GM12878 (cell line): ENCODE measurements around the gene TRAF7. TPM values are rescaled to one million over a fixed set of nuclear protein-coding genes. Genes with fewer than 3 reads are reported as not detected.

Source experiments
- CHD1 ChIP-seq: IDR thresholded peaks from 2 replicates; pipeline ENCODE4 v1.6.1; 2012; ENCODE audit warnings: low read depth, low read length, improper control_type of control experiment
- CUX1 ChIP-seq: IDR thresholded peaks from 2 replicates; pipeline ENCODE4 v1.6.1; 2012; ENCODE audit warnings: improper control_type of control experiment, low read depth, low read length; ENCODE audit not compliant: insufficient replicate concordance
- DPF2 ChIP-seq: fragments of 450-650 bp; IDR thresholded peaks from 2 replicates; pipeline ENCODE4 v1.6.1; 2017; ENCODE audit warnings: mild to moderate bottlenecking
- EZH2 ChIP-seq: IDR thresholded peaks from 2 replicates; pipeline ENCODE4 v1.6.1; 2012; ENCODE audit warnings: low read depth, mild to moderate bottlenecking, control low read depth, inconsistent platforms, low read length, borderline replicate concordance; ENCODE audit not compliant: control insufficient read depth
- FOS ChIP-seq: IDR thresholded peaks from 3 replicates; pipeline ENCODE4 v1.6.1; 2011; ENCODE audit warnings: borderline replicate concordance; ENCODE audit not compliant: insufficient read length; ENCODE audit errors: extremely low read depth
- GATAD2B ChIP-seq: fragments of 450-650 bp; conservative IDR thresholded peaks from 2 replicates; pipeline ENCODE4 v1.6.1; 2017; ENCODE audit warnings: low read depth, mild to moderate bottlenecking, moderate library complexity
- IRF3 ChIP-seq: fragments of 450-650 bp; IDR thresholded peaks from 2 replicates; pipeline ENCODE4 v1.6.1; 2014; ENCODE audit warnings: mild to moderate bottlenecking
- MYC ChIP-seq: IDR thresholded peaks from 2 replicates; pipeline ENCODE4 v1.6.1; 2011; ENCODE audit warnings: mild to moderate bottlenecking, low read length, moderate library complexity, inconsistent platforms; ENCODE audit not compliant: insufficient read depth, insufficient replicate concordance, insufficient read length, severe bottlenecking
- NR2C1 ChIP-seq: fragments of 450-650 bp; IDR thresholded peaks from 2 replicates; pipeline ENCODE4 v1.6.1; 2017; ENCODE audit warnings: antibody characterized with exemption, mild to moderate bottlenecking, moderate library complexity
- NR2C2 ChIP-seq: IDR thresholded peaks from 2 replicates; pipeline ENCODE4 v1.6.1; 2011; ENCODE audit warnings: borderline replicate concordance, low read depth; ENCODE audit not compliant: control insufficient read depth, insufficient read length
- PBX3 ChIP-seq: IDR thresholded peaks from 2 replicates; pipeline ENCODE4 v1.6.1; 2011; ENCODE audit warnings: mild to moderate bottlenecking, low read depth, low read length, moderate library complexity; ENCODE audit not compliant: insufficient replicate concordance
- PML ChIP-seq: IDR thresholded peaks from 2 replicates; pipeline ENCODE4 v1.6.1; 2012; ENCODE audit warnings: low read length, inconsistent platforms
- POLR2AphosphoS2 ChIP-seq: IDR thresholded peaks from 2 replicates; pipeline ENCODE4 v1.6.1; 2011; ENCODE audit warnings: low read depth, mild to moderate bottlenecking, low read length, improper control_type of control experiment, moderate library complexity
- RAD51 ChIP-seq: fragments of 450-650 bp; IDR thresholded peaks from 2 replicates; pipeline ENCODE4 v1.6.1; 2016; ENCODE audit warnings: moderate library complexity, mild to moderate bottlenecking, inconsistent platforms
- RBBP5 ChIP-seq: fragments of 200-600 bp; sonication (generic); conservative IDR thresholded peaks from 2 replicates; pipeline ENCODE4 v1.6.1; 2016
- RFX5 ChIP-seq: IDR thresholded peaks from 2 replicates; pipeline ENCODE4 v1.6.1; 2011; ENCODE audit warnings: low read depth, low read length, improper control_type of control experiment
- RUNX3 ChIP-seq: IDR thresholded peaks from 2 replicates; pipeline ENCODE4 v1.6.1; 2012; ENCODE audit warnings: low read length, inconsistent platforms
- SIX5 ChIP-seq: IDR thresholded peaks from 2 replicates; pipeline ENCODE4 v1.6.1; 2011; ENCODE audit warnings: mild to moderate bottlenecking, low read depth, low read length, moderate library complexity; ENCODE audit not compliant: severe bottlenecking
- SMARCA5 ChIP-seq: fragments of 450-650 bp; IDR thresholded peaks from 2 replicates; pipeline ENCODE4 v1.6.1; 2017; ENCODE audit warnings: mild to moderate bottlenecking
- SREBF2 ChIP-seq: IDR thresholded peaks from 2 replicates; pipeline ENCODE4 v1.6.1; 2012; ENCODE audit warnings: mild to moderate bottlenecking, low read length
- STAT3 ChIP-seq: IDR thresholded peaks from 2 replicates; pipeline ENCODE4 v1.6.1; 2011; ENCODE audit warnings: low read depth, low read length, improper control_type of control experiment
- TCF12 ChIP-seq: IDR thresholded peaks from 2 replicates; pipeline ENCODE4 v1.6.1; 2011; ENCODE audit warnings: low read depth, mild to moderate bottlenecking, low read length
- TCF7 ChIP-seq: IDR thresholded peaks from 2 replicates; pipeline ENCODE4 v1.6.1; 2014; ENCODE audit warnings: antibody characterized with exemption, borderline replicate concordance
- ZNF207 ChIP-seq: fragments of 450-650 bp; IDR thresholded peaks from 2 replicates; pipeline ENCODE4 v1.6.1; 2014; ENCODE audit warnings: antibody characterized with exemption, mild to moderate bottlenecking, borderline replicate concordance
- polyA plus RNA-seq, 11 experiments: library from polyadenylated mRNA; depleted of rRNA in 4 of 11; unstranded in 6 of 11; stranded (reverse) in 5 of 11; fragments of >200 nt; fragmentation: Nextera tagmentation in 4 of 11; fragmentation: Illumina TruSeq in 1 of 11; extraction: Ambion mirVana in 4 of 11; extraction: Trizol in 1 of 11; gene quantifications; 1 replicate in 1 of 11; 2 replicates in 10 of 11; pipeline versions ENCODE4 v1.2.1 to v1.2.3, GENCODE V29; 2011 to 2016; ENCODE audit warnings: inconsistent platforms in 2 of 11, missing spikeins in 2 of 11, low read depth in 1 of 11
- total RNA-seq, 4 experiments: library from RNA; depleted of rRNA in 3 of 4; stranded (reverse); fragments of >200 nt in 3 of 4; fragmentation: Illumina TruSeq in 1 of 4; extraction: Trizol in 1 of 4; gene quantifications; 2 replicates each; pipeline versions ENCODE4 v1.2.1 to v1.2.3, GENCODE V29; 2013 to 2021

The TRAF7 gene
- total and polyA plus RNA-seq, 10 of the 15 experiments (the other 5 are each of a cell fraction or from before 2014, with no cell fraction given): 0.61 to 87.0 (median 30.0) TPM

GRCh38 chr16:2223221-2223941 is 67.8 kb downstream of the TRAF7 start, which contains the start of gene E4F1 (continued):
- TF ChIP-seq CUX1 (no peak), SMARCA5 (0 out of 2 replicates have a peak, but pooled peaks have one; percentile 52), GATAD2B (peak; percentile 85), RFX5 (no peak), TCF7 (no peak), CHD1 (no peak), TCF12 (0 out of 2 replicates have a peak, but pooled peaks have one; percentile 56), DPF2 (peak; percentile 76), MYC (no peak), IRF3 (peak; percentile 29; the same call in 1 of the 2 replicates), ZNF207 (no peak), PBX3 (peak; percentile 95), FOS (no peak), SIX5 (peak; percentile 42), SREBF2 (no peak), EZH2 (no peak), PML (peak; percentile 70; the same call in 1 of the 2 replicates), POLR2AphosphoS2 (peak; percentile 88; the same call in 1 of the 2 replicates), STAT3 (no peak), NR2C2 (no peak), RUNX3 (0 out of 2 replicates have a peak, but pooled peaks have one; percentile 42), NR2C1 (peak; percentile 41; the same call in 1 of the 2 replicates), RAD51 (no peak), RBBP5 (no peak)
